Measurements from ENCODE around the gene HEATR9.

HEATR9 gene

GRCh38 chr17:35864853-35865252 lies 3.8 kb downstream of the HEATR9 start:
- DNase-seq = no peak

- no peak for DNase-seq
These were observed 12.1 kb downstream of the HEATR9 start for GRCh38 chr17:35856603-35857002.

GRCh38 chr17:35855965-35856364 lies 12.7 kb downstream of the HEATR9 start:
- no peak for DNase-seq

- peak; percentile 74 for DNase-seq
These were observed 19.0 kb downstream of the HEATR9 start for GRCh38 chr17:35849469-35850348.

- no peak for DNase-seq
These were observed 20.9 kb downstream of the HEATR9 start for GRCh38 chr17:35847633-35848373.

GRCh38 chr17:35847006-35847405 lies 21.7 kb downstream of the HEATR9 start:
- no peak for DNase-seq

- no peak for DNase-seq
These were observed 22.5 kb downstream of the HEATR9 start for GRCh38 chr17:35846055-35846809.

- DNase-seq = no peak
These were observed 24.1 kb downstream of the HEATR9 start for GRCh38 chr17:35844547-35844946.

GRCh38 chr17:35843698-35844097 lies 25.0 kb downstream of the HEATR9 start:
- DNase-seq = no peak

- DNase-seq = no peak
These were observed 26.5 kb downstream of the HEATR9 start for GRCh38 chr17:35842239-35842638.

- DNase-seq = no peak
These were observed 27.2 kb downstream of the HEATR9 start for GRCh38 chr17:35841505-35841904.

- DNase-seq = no peak
These were observed 27.6 kb downstream of the HEATR9 start for GRCh38 chr17:35841101-35841500.

- DNase-seq = no peak
These were observed 43.5 kb downstream of the HEATR9 start for GRCh38 chr17:35825206-35825605.

- no peak for DNase-seq
These were observed 47.4 kb downstream of the HEATR9 start for GRCh38 chr17:35821308-35821707.

GRCh38 chr17:35819455-35819854 lies 49.2 kb downstream of the HEATR9 start:
- no peak for DNase-seq

GRCh38 chr17:35817196-35817595 lies 51.5 kb downstream of the HEATR9 start:
- DNase-seq = no peak

GRCh38 chr17:35816723-35817122 lies 52.0 kb downstream of the HEATR9 start:
- no peak for DNase-seq

GRCh38 chr17:35812456-35812855 lies 56.2 kb downstream of the HEATR9 start:
- DNase-seq = no peak

GRCh38 chr17:35811759-35812158 lies 56.9 kb downstream of the HEATR9 start:
- no peak for DNase-seq

GRCh38 chr17:35809855-35810461 lies 58.7 kb downstream of the HEATR9 start:
- DNase-seq = no peak

GRCh38 chr17:35808962-35809854 lies 59.5 kb downstream of the HEATR9 start, which contains the start of gene TAF15:
Gene TAF15, plus strand, starts transcription at chr17:35809484. Its CDS starts 86 bp downstream, at chr17:35809570.
- peak; percentile 99 for DNase-seq
